ENCODE results near the gene NNAT.

DNA sequence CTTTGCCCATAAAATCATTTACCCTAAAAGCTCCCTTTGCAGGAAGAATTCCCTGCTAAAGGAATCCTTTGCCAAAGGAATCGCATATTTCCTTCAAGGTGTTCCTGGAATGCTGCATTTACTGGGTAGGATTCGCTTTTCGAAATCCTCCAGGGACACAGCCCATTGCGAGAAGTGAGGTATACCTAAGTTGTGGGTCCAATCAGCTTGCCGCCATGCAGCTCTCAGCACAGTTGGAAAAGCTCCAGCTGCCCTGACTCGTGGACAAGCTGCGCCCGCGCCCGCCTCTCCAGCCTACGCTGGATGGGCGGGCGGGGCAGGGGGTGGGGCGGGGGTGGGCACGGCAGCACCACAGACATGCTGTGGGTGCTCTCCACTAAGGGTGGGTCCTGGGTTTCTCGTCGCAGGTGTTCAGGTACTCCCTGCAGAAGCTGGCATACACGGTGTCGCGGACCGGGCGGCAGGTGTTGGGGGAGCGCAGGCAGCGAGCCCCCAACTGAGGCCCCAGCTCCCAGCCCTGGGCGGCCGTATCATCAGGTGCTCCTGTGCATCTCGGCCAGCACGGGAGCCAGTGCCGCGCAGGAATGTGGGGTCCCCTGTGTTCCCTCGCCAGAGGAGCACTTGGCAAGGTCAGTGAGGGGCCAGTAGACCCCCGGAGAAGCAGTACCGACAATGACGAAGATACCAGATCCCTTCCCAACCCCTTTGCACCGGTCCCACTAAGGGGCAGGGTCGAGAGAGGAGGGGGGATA lies 1.4 kb downstream of the NNAT start:
- TF ChIP-seq, protein P1, sequence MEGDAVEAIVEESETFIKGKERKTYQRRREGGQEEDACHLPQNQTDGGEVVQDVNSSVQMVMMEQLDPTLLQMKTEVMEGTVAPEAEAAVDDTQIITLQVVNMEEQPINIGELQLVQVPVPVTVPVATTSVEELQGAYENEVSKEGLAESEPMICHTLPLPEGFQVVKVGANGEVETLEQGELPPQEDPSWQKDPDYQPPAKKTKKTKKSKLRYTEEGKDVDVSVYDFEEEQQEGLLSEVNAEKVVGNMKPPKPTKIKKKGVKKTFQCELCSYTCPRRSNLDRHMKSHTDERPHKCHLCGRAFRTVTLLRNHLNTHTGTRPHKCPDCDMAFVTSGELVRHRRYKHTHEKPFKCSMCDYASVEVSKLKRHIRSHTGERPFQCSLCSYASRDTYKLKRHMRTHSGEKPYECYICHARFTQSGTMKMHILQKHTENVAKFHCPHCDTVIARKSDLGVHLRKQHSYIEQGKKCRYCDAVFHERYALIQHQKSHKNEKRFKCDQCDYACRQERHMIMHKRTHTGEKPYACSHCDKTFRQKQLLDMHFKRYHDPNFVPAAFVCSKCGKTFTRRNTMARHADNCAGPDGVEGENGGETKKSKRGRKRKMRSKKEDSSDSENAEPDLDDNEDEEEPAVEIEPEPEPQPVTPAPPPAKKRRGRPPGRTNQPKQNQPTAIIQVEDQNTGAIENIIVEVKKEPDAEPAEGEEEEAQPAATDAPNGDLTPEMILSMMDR (IDR thresholded peaks at IDR 0.05): no peak
- no peak for TF ChIP-seq ZFX (IDR thresholded peaks at IDR 0.05; ENCODE audit: borderline replicate concordance)
